Type B pancreatic cell (in vitro differentiated cells): ENCODE data around the gene TAOK3. TPM values are rescaled to one million over a fixed set of nuclear protein-coding genes. Genes with fewer than 3 reads are reported as not detected.

Source experiments
- DNase-seq: peaks from one replicate; pipeline ENCODE4 v3.0.0; 2021; ENCODE audit warnings: mixed read lengths; ENCODE audit not compliant: unreplicated experiment; ENCODE audit errors: extremely low spot score
- H3K27ac Mint-ChIP-seq: 2 replicates; pipeline ENCODE4 v1.8.0; 2021; ENCODE audit warnings: mild to moderate bottlenecking, mixed read lengths
- H3K27me3 Mint-ChIP-seq: 2 replicates; pipeline ENCODE4 v1.8.0; 2021; ENCODE audit warnings: mixed read lengths
- H3K36me3 Mint-ChIP-seq: 2 replicates; pipeline ENCODE4 v1.8.0; 2021; ENCODE audit warnings: mixed read lengths
- H3K4me1 Mint-ChIP-seq: one replicate; pipeline ENCODE4 v1.8.0; 2021; ENCODE audit warnings: mixed read lengths; ENCODE audit not compliant: unreplicated experiment
- H3K4me3 Mint-ChIP-seq: 2 replicates; pipeline ENCODE4 v1.8.0; 2021; ENCODE audit warnings: mild to moderate bottlenecking, mixed read lengths
- H3K9me3 Mint-ChIP-seq: 2 replicates; pipeline ENCODE4 v1.8.0; 2021; ENCODE audit warnings: mixed read lengths
- total RNA-seq: library from RNA; stranded (reverse); gene quantifications from 2 replicates; pipeline ENCODE4 v1.2.1, GENCODE V29; 2021; ENCODE audit warnings: low replicate concordance
- TF ChIP-seq, protein P1 (sequence below): fragments of 200-600 bp; sonication (generic); conservative IDR thresholded peaks from 2 replicates; pipeline ENCODE4 v1.5.0; 2021; ENCODE audit warnings: antibody characterized with exemption, mild to moderate bottlenecking

Gene TAOK3
- total RNA-seq, 1 donor from 2014 or later, result 15.8 TPM

DNA sequence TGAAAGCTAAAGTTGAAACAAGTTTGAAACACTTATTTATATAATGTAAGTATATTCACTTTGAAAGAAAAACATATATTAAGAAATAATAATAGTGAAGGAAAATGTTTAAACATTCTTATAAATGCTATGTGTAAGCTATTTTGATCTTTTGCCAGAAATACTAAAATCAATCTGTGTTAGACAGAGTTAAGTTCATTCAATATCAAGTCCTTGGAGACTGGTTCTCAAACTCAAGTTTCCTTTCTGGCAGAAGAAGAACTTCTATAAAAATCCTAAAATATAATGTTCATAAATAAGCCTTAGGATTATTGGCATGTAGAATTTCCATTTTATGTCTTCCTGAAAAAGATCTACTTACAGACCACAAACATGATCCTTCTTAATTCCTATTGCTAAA, 45.3 kb downstream of the TAOK3 start:
- no peak for DNase-seq
- H3K4me1 Mint-ChIP-seq, result peaks cover 11% of the 10 kb centered on the region
- TF ChIP-seq, protein P1, sequence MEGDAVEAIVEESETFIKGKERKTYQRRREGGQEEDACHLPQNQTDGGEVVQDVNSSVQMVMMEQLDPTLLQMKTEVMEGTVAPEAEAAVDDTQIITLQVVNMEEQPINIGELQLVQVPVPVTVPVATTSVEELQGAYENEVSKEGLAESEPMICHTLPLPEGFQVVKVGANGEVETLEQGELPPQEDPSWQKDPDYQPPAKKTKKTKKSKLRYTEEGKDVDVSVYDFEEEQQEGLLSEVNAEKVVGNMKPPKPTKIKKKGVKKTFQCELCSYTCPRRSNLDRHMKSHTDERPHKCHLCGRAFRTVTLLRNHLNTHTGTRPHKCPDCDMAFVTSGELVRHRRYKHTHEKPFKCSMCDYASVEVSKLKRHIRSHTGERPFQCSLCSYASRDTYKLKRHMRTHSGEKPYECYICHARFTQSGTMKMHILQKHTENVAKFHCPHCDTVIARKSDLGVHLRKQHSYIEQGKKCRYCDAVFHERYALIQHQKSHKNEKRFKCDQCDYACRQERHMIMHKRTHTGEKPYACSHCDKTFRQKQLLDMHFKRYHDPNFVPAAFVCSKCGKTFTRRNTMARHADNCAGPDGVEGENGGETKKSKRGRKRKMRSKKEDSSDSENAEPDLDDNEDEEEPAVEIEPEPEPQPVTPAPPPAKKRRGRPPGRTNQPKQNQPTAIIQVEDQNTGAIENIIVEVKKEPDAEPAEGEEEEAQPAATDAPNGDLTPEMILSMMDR, result no peak
- no peaks in the 10 kb centered on the region for H3K36me3 Mint-ChIP-seq
- no peak overlapping the region for H3K4me3 Mint-ChIP-seq
- no peaks in the 10 kb centered on the region for H3K27me3 Mint-ChIP-seq
- H3K27ac Mint-ChIP-seq, result no peak overlapping the region
- H3K9me3 Mint-ChIP-seq, result no peaks in the 10 kb centered on the region

- no peak overlapping the region for H3K4me3 Mint-ChIP-seq
Measured at GRCh38 chr12:118326991-118327390, 45.7 kb downstream of the TAOK3 start.

GRCh38 chr12:118325081-118325480, 47.6 kb downstream of the TAOK3 start:
- no peaks in the 10 kb centered on the region for H3K36me3 Mint-ChIP-seq
- H3K4me1 Mint-ChIP-seq, result peaks cover 11% of the 10 kb centered on the region
- DNase-seq, result no peak
- TF ChIP-seq, protein P1, result no peak
- no peaks in the 10 kb centered on the region for H3K27me3 Mint-ChIP-seq
- no peaks in the 10 kb centered on the region for H3K9me3 Mint-ChIP-seq
- no peak overlapping the region for H3K27ac Mint-ChIP-seq
- no peak overlapping the region for H3K4me3 Mint-ChIP-seq

More at GRCh38 chr12:118326991-118327390, 45.7 kb downstream of the TAOK3 start:
- no peak for DNase-seq
- H3K9me3 Mint-ChIP-seq, result no peaks in the 10 kb centered on the region
- TF ChIP-seq, protein P1, result no peak
- H3K36me3 Mint-ChIP-seq, result no peaks in the 10 kb centered on the region
- no peaks in the 10 kb centered on the region for H3K27me3 Mint-ChIP-seq
- H3K27ac Mint-ChIP-seq, result no peak overlapping the region
- H3K4me1 Mint-ChIP-seq, result peaks cover 11% of the 10 kb centered on the region

- H3K36me3 Mint-ChIP-seq, result peaks cover 5% of the 10 kb centered on the region
- TF ChIP-seq, protein P1, result no peak
- H3K9me3 Mint-ChIP-seq, result peaks cover 6% of the 10 kb centered on the region
- H3K4me1 Mint-ChIP-seq, result no peaks in the 10 kb centered on the region
- no peak for DNase-seq
- H3K27ac Mint-ChIP-seq, result no peak overlapping the region
- no peaks in the 10 kb centered on the region for H3K27me3 Mint-ChIP-seq
- no peak overlapping the region for H3K4me3 Mint-ChIP-seq
Measured at GRCh38 chr12:118319627-118320026, 53.1 kb downstream of the TAOK3 start.

GRCh38 chr12:118318744-118319143, 54.0 kb downstream of the TAOK3 start:
- Mint-ChIP-seq H3K27me3 (no peaks in the 10 kb centered on the region), H3K4me1 (no peaks in the 10 kb centered on the region), H3K27ac (no peak overlapping the region), H3K4me3 (no peak overlapping the region), H3K36me3 (peaks cover 5% of the 10 kb centered on the region), H3K9me3 (peaks cover 6% of the 10 kb centered on the region)
- TF ChIP-seq, protein P1, result no peak
- DNase-seq, result no peak

DNA sequence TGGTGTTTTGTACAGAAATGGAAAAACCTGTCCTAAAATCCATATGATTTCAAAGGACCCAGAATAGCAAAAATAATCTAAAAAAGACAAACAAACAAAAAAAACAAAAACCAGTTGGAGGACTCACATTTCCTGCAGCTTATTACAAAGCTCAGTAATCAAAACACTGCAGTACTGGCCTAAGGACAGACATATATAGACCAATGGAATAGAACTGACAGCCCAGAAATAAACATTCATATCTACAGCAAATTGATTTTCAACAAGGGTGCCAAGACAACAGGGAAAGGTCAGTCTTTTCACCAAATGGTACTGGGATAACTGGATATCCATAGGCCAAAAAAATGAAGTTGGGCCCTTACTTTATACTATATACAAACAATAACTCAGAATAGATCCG, 55.0 kb downstream of the TAOK3 start:
- Mint-ChIP-seq H3K27ac (no peak overlapping the region), H3K4me1 (no peaks in the 10 kb centered on the region), H3K36me3 (peaks cover 5% of the 10 kb centered on the region), H3K9me3 (peaks cover 6% of the 10 kb centered on the region), H3K4me3 (no peak overlapping the region), H3K27me3 (no peaks in the 10 kb centered on the region)
- no peak for DNase-seq
- TF ChIP-seq, protein P1, result no peak
